TTC549 (cell line): ENCODE results near the gene KIF18B.
"Not testable (repeated sequence)": the region's sequence is repeated elsewhere in the genome, so short reads cannot be mapped to it uniquely, and the experiment has no call there.

Experiments
- FAIRE-seq: peaks from 2 replicates; lab custom pipeline; 2012; peaks lifted over from hg19 to GRCh38; lab: Jason Lieb, UNC

The KIF18B gene

GRCh38 chr17:44969144-44969780 lies 21.7 kb upstream of the KIF18B start:
- no peak for FAIRE-seq

- FAIRE-seq, result no peak
Measured at GRCh38 chr17:44968225-44969143, 20.9 kb upstream of the KIF18B start, which contains the start of gene C1QL1. Gene C1QL1, minus strand, starts transcription at chr17:44968303. Its CDS starts 255 bp downstream, at chr17:44968048.

GRCh38 chr17:44967907-44968224 lies 20.3 kb upstream of the KIF18B start:
- FAIRE-seq, result no peak

GRCh38 chr17:44967026-44967906 lies 19.7 kb upstream of the KIF18B start:
- FAIRE-seq, result no peak

GRCh38 chr17:44966348-44967025 lies 18.9 kb upstream of the KIF18B start:
- FAIRE-seq, result no peak

- no peak for FAIRE-seq
Measured at GRCh38 chr17:44965481-44966234, 18.1 kb upstream of the KIF18B start.

GRCh38 chr17:44961921-44962350 lies 14.4 kb upstream of the KIF18B start:
- FAIRE-seq, result no peak

GRCh38 chr17:44960691-44961090 lies 13.1 kb upstream of the KIF18B start:
- no peak for FAIRE-seq

- FAIRE-seq, result no peak
Measured at GRCh38 chr17:44959821-44960531, 12.4 kb upstream of the KIF18B start.

GRCh38 chr17:44956998-44957981 lies 9.7 kb upstream of the KIF18B start:
- no peak for FAIRE-seq

GRCh38 chr17:44955674-44956425 lies 8.3 kb upstream of the KIF18B start:
- FAIRE-seq, result no peak

GRCh38 chr17:44952946-44953475 lies 5.4 kb upstream of the KIF18B start:
- FAIRE-seq, result no peak

- no peak for FAIRE-seq
Measured at GRCh38 chr17:44948315-44948795, 782 bp upstream of the KIF18B start.

- FAIRE-seq, result not testable (repeated sequence)
Measured at GRCh38 chr17:44945652-44946051, 1.9 kb downstream of the KIF18B start.

- FAIRE-seq, result no peak
Measured at GRCh38 chr17:44942456-44942855, 5.1 kb downstream of the KIF18B start.

- FAIRE-seq, result no peak
Measured at GRCh38 chr17:44941712-44942331, 5.8 kb downstream of the KIF18B start.

GRCh38 chr17:44940768-44941167 lies 6.8 kb downstream of the KIF18B start:
- no peak for FAIRE-seq

- no peak for FAIRE-seq
Measured at GRCh38 chr17:44940317-44940716, 7.3 kb downstream of the KIF18B start.
